Activated CD4-positive, alpha-beta T cell treated with anti-CD3 and anti-CD28 coated beads for 36 hours (primary cell): ENCODE results near the gene WNT16. TPM values are rescaled to one million over a fixed set of nuclear protein-coding genes. Genes with fewer than 3 reads are reported as not detected.

ENCODE experiments used
- ATAC-seq: fragments of 200-7000 bp; cut with Tn5 transposase; one replicate; pipeline ENCODE4 v1.10.0; 2021; ENCODE audit warnings: mild to moderate bottlenecking, moderate library complexity
- CTCF ChIA-PET: fragments of 350-600 bp; sonication (Branson Sonifier 250); formaldehyde crosslinking; loops from one replicate; lab custom pipeline; 2021; ENCODE audit warnings: antibody characterized with exemption; lab: Charles Lee
- POLR2A ChIA-PET: fragments of 350-600 bp; sonication (Branson Sonifier 250); formaldehyde crosslinking; loops from one replicate; lab custom pipeline; 2021; ENCODE audit warnings: antibody characterized with exemption, inconsistent platforms; lab: Charles Lee
- DNase-seq: peaks from one replicate; pipeline ENCODE4 v3.0.0-alpha.2; 2020
- H3K27ac Mint-ChIP-seq: one replicate; pipeline ENCODE4 v1.8.0; 2021; ENCODE audit warnings: mixed read lengths
- H3K27me3 Mint-ChIP-seq: one replicate; pipeline ENCODE4 v1.8.0; 2021; ENCODE audit warnings: mixed read lengths
- H3K36me3 Mint-ChIP-seq: one replicate; pipeline ENCODE4 v1.8.0; 2021; ENCODE audit warnings: low read depth, mixed read lengths
- H3K4me1 Mint-ChIP-seq: one replicate; pipeline ENCODE4 v1.8.0; 2021; ENCODE audit warnings: mixed read lengths
- H3K4me3 Mint-ChIP-seq: one replicate; pipeline ENCODE4 v1.8.0; 2021; ENCODE audit warnings: mild to moderate bottlenecking, moderate library complexity, mixed read lengths
- H3K9me3 Mint-ChIP-seq: one replicate; pipeline ENCODE4 v1.8.0; 2021; ENCODE audit warnings: low read depth, mixed read lengths
- intact Hi-C, 2 experiments: fragments of 100-400 bp; cut with DNase I in 1 of 2; cut with micrococcal nuclease in 1 of 2; formaldehyde crosslinking; loops; one replicate each; pipeline versions ENCODE4 v1.14.2 to v1.15.1; 2022 to 2024; cut with DNase I, micrococcal nuclease
- total RNA-seq, 2 experiments: library from RNA; stranded (reverse); gene quantifications; one replicate each; pipeline ENCODE4 v1.2.3, GENCODE V29; 2021

Gene WNT16
- total RNA-seq, 2 experiments from 2014 or later, result not detected

- Mint-ChIP-seq H3K9me3 (no peaks in the 10 kb centered on the region), H3K27me3 (peaks cover 53% of the 10 kb centered on the region), H3K4me3 (no peak overlapping the region), H3K36me3 (no peaks in the 10 kb centered on the region), H3K27ac (no peak overlapping the region), H3K4me1 (peaks cover 19% of the 10 kb centered on the region)
- intact Hi-C loops, result no loop called here
- POLR2A ChIA-PET, result no interaction called here
- CTCF ChIA-PET, result no interaction called here
- DNase-seq (no peak), ATAC-seq (no peak)
Observed at GRCh38 chr7:121331574-121331973, 2.8 kb downstream of the WNT16 start.

- DNase-seq, result no peak
- H3K4me1 Mint-ChIP-seq, result peaks cover 11% of the 10 kb centered on the region
- POLR2A ChIA-PET, result no interaction called here
Observed at GRCh38 chr7:121334376-121334775, 5.6 kb downstream of the WNT16 start.

GRCh38 chr7:121334875-121335648 is 6.3 kb downstream of the WNT16 start:
- intact Hi-C loops, result loop anchor here in 1 of 2 experiments (5.0 kb wide), 1 partner anchor 208 kb away; no protein-coding TSS in a partner anchor
- CTCF ChIA-PET, result no interaction called here
- peaks cover 5% of the 10 kb centered on the region for H3K4me1 Mint-ChIP-seq
- POLR2A ChIA-PET, result no interaction called here
- DNase-seq, result no peak
- H3K27me3 Mint-ChIP-seq, result peaks cover 26% of the 10 kb centered on the region
- H3K27ac Mint-ChIP-seq, result no peak overlapping the region
- no peaks in the 10 kb centered on the region for H3K9me3 Mint-ChIP-seq
- H3K4me3 Mint-ChIP-seq, result no peak overlapping the region
- no peaks in the 10 kb centered on the region for H3K36me3 Mint-ChIP-seq
- no peak for ATAC-seq

More at GRCh38 chr7:121334376-121334775, 5.6 kb downstream of the WNT16 start:
- intact Hi-C loops, result no loop called here
- H3K27ac Mint-ChIP-seq, result no peak overlapping the region
- ATAC-seq, result no peak
- H3K9me3 Mint-ChIP-seq, result no peaks in the 10 kb centered on the region
- CTCF ChIA-PET, result no interaction called here
- no peaks in the 10 kb centered on the region for H3K36me3 Mint-ChIP-seq
- H3K4me3 Mint-ChIP-seq, result no peak overlapping the region
- peaks cover 32% of the 10 kb centered on the region for H3K27me3 Mint-ChIP-seq

DNA sequence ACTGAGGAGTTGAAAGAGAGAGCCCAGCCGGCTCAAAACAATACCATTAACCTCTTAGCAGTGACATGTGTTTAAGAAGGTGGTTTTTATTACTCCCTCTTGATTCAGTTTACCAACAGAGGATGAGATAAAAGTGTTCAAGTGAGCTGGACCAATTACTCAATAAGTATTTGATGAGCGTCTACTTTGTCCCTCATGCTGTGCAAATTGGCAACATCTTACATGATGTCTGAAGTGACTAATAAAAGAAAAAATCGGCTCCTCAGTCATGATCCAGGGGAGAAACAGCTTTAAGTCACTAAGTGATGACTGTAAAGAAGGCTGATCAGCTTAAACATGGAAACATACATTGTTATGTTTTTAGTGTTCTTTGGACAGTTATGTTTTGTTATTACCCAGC is 7.8 kb downstream of the WNT16 start:
- intact Hi-C loops, result loop anchor here in 1 of 2 experiments (5.0 kb wide), 1 partner anchor 209 kb away; no protein-coding TSS in a partner anchor
- no peaks in the 10 kb centered on the region for H3K4me1 Mint-ChIP-seq
- DNase-seq (no peak), ATAC-seq (no peak)
- H3K27me3 Mint-ChIP-seq, result peaks cover 17% of the 10 kb centered on the region
- CTCF ChIA-PET, result interaction anchor here (0.7 to 1.1 kb wide), 2 partner anchors 9 to 210 kb away, joined by 3 to 6 read pairs; no protein-coding TSS in a partner anchor
- H3K4me3 Mint-ChIP-seq, result no peak overlapping the region
- no peaks in the 10 kb centered on the region for H3K36me3 Mint-ChIP-seq
- POLR2A ChIA-PET, result no interaction called here
- no peak overlapping the region for H3K27ac Mint-ChIP-seq
- no peaks in the 10 kb centered on the region for H3K9me3 Mint-ChIP-seq

- POLR2A ChIA-PET, result no interaction called here
- H3K4me3 Mint-ChIP-seq, result no peak overlapping the region
- H3K27me3 Mint-ChIP-seq, result peaks cover 16% of the 10 kb centered on the region
- ATAC-seq, result no peak
- intact Hi-C loops, result loop anchor here in 1 of 2 experiments (5.0 kb wide), 1 partner anchor 210 kb away; no protein-coding TSS in a partner anchor
- H3K27ac Mint-ChIP-seq, result no peak overlapping the region
- CTCF ChIA-PET, result interaction anchor here (1.1 kb wide), 1 partner anchor 10 kb away, joined by 6 read pairs; no protein-coding TSS in a partner anchor
- no peak for DNase-seq
- peaks cover 5% of the 10 kb centered on the region for H3K36me3 Mint-ChIP-seq
- no peaks in the 10 kb centered on the region for H3K9me3 Mint-ChIP-seq
- no peaks in the 10 kb centered on the region for H3K4me1 Mint-ChIP-seq
Observed at GRCh38 chr7:121337398-121337797, 8.6 kb downstream of the WNT16 start.

DNA sequence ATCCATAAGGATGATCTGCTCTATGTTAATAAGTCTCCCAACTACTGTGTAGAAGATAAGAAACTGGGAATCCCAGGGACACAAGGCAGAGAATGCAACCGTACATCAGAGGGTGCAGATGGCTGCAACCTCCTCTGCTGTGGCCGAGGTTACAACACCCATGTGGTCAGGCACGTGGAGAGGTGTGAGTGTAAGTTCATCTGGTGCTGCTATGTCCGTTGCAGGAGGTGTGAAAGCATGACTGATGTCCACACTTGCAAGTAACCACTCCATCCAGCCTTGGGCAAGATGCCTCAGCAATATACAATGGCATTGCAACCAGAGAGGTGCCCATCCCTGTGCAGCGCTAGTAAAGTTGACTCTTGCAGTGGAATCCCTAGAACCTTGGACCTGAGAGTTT is 10.3 kb downstream of the WNT16 start:
- intact Hi-C loops, result loop anchor here in 1 of 2 experiments (5.0 kb wide), 1 partner anchor 212 kb away; no protein-coding TSS in a partner anchor
- no peaks in the 10 kb centered on the region for H3K9me3 Mint-ChIP-seq
- ATAC-seq, result no peak
- no peak overlapping the region for H3K4me3 Mint-ChIP-seq
- DNase-seq, result no peak
- CTCF ChIA-PET, result no interaction called here
- H3K27me3 Mint-ChIP-seq, result peaks cover 14% of the 10 kb centered on the region
- H3K27ac Mint-ChIP-seq, result no peak overlapping the region
- H3K4me1 Mint-ChIP-seq, result no peaks in the 10 kb centered on the region
- POLR2A ChIA-PET, result no interaction called here
- H3K36me3 Mint-ChIP-seq, result peaks cover 6% of the 10 kb centered on the region

DNA sequence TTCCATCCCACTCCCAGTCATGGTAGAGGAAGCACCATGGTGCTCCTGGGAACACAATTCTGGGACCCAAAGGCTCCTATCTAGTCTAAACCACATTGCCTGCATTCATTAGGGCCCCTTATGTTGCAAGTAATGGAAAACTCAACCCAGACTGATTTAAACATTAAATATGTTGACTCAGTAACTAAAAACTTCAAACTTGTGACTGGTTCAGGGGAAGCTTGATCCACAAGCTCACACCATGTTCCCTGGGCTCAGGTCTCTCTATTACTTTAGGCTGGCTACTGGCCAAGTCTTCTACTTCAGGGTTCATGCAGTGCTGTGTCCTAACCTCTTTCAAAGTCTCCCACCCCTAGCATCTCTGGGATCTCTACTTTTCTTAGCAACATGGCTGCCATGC is 13.1 kb downstream of the WNT16 start:
- intact Hi-C loops, result no loop called here
- ChIA-PET CTCF (no interaction called here), POLR2A (no interaction called here)
- Mint-ChIP-seq H3K27ac (no peak overlapping the region), H3K4me3 (no peak overlapping the region), H3K4me1 (no peaks in the 10 kb centered on the region), H3K27me3 (no peaks in the 10 kb centered on the region), H3K36me3 (peaks cover 12% of the 10 kb centered on the region), H3K9me3 (no peaks in the 10 kb centered on the region)
- no peak for ATAC-seq
- DNase-seq, result no peak

GRCh38 chr7:121342631-121343030 is 13.8 kb downstream of the WNT16 start:
- Mint-ChIP-seq H3K4me3 (no peak overlapping the region), H3K27ac (no peak overlapping the region), H3K4me1 (no peaks in the 10 kb centered on the region), H3K36me3 (peaks cover 17% of the 10 kb centered on the region), H3K27me3 (no peaks in the 10 kb centered on the region), H3K9me3 (no peaks in the 10 kb centered on the region)
- POLR2A ChIA-PET, result no interaction called here
- intact Hi-C loops, result no loop called here
- CTCF ChIA-PET, result no interaction called here
- ATAC-seq (no peak), DNase-seq (no peak)

- Mint-ChIP-seq H3K9me3 (no peaks in the 10 kb centered on the region), H3K27ac (no peak overlapping the region), H3K36me3 (peaks cover 17% of the 10 kb centered on the region), H3K4me3 (no peak overlapping the region), H3K4me1 (no peaks in the 10 kb centered on the region), H3K27me3 (no peaks in the 10 kb centered on the region)
- DNase-seq (no peak), ATAC-seq (no peak)
- ChIA-PET CTCF (no interaction called here), POLR2A (no interaction called here)
- intact Hi-C loops, result no loop called here
Observed at GRCh38 chr7:121343302-121343701, 14.5 kb downstream of the WNT16 start.

DNA sequence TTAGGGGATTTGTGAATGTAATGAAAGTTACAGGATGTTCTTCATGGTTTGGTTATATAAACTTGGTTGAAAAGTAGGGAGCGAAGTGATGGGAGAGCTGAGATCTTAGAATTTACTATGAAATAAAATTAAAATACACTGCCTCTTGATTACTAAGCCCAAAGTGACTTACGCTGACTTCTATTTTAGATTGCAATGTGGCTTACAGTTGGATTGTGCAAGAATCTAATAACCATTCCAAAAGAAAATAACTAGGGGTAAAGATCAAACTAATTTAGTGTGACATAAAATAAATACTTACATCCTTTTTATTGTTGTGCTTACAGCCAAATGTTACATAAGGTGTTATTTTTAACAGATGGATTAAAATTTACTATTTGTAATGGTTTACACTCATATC is 15.3 kb downstream of the WNT16 start:
- H3K27me3 Mint-ChIP-seq, result no peaks in the 10 kb centered on the region
- intact Hi-C loops, result no loop called here
- no peak overlapping the region for H3K27ac Mint-ChIP-seq
- no peaks in the 10 kb centered on the region for H3K9me3 Mint-ChIP-seq
- H3K4me3 Mint-ChIP-seq, result no peak overlapping the region
- ChIA-PET CTCF (no interaction called here), POLR2A (no interaction called here)
- H3K36me3 Mint-ChIP-seq, result peaks cover 17% of the 10 kb centered on the region
- DNase-seq (no peak), ATAC-seq (no peak)
- H3K4me1 Mint-ChIP-seq, result no peaks in the 10 kb centered on the region

DNA sequence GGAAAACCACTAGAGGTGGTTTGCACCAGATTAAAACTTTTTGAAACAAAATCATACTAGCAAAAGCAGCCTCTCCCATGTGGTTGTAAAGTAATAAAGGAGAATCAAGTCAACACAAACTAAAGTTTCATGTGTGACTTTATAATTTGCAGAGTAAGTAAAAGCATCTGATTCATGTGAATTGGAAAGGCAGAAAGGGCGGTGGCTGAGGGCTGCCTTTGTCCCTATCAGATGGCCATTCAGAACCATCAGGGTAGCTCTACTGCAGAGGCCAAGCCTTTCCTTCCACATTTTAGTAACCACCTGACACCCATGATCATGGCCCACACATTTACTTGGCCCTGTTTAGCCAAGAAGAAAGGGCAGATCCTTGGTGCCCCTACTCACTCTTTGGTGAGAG is 15.7 kb downstream of the WNT16 start:
- no peak for DNase-seq
- no peaks in the 10 kb centered on the region for H3K27me3 Mint-ChIP-seq
- CTCF ChIA-PET, result no interaction called here
- no peak overlapping the region for H3K4me3 Mint-ChIP-seq
- no peaks in the 10 kb centered on the region for H3K4me1 Mint-ChIP-seq
- intact Hi-C loops, result no loop called here
- H3K9me3 Mint-ChIP-seq, result no peaks in the 10 kb centered on the region
- POLR2A ChIA-PET, result no interaction called here
- no peak for ATAC-seq
- peaks cover 17% of the 10 kb centered on the region for H3K36me3 Mint-ChIP-seq
- no peak overlapping the region for H3K27ac Mint-ChIP-seq

GRCh38 chr7:121351682-121352081 is 22.9 kb downstream of the WNT16 start:
- Mint-ChIP-seq H3K9me3 (no peaks in the 10 kb centered on the region), H3K27ac (no peak overlapping the region), H3K4me1 (no peaks in the 10 kb centered on the region), H3K4me3 (no peak overlapping the region), H3K36me3 (peaks cover 19% of the 10 kb centered on the region), H3K27me3 (no peaks in the 10 kb centered on the region)
- intact Hi-C loops, result no loop called here
- ChIA-PET POLR2A (no interaction called here), CTCF (interaction anchor here (0.8 to 2.1 kb wide), 5 partner anchors 15 to 63 kb away, joined by 3 to 8 read pairs (median 3); no protein-coding TSS in a partner anchor)
- ATAC-seq, result no peak
- no peak for DNase-seq
